Activated CD4-positive, CD25-positive, alpha-beta regulatory T cell (primary cell): Measurements from ENCODE around the gene CCDC169.
"Not testable (repeated sequence)": the region's sequence is repeated elsewhere in the genome, so short reads cannot be mapped to it uniquely, and the experiment has no call there.

Experiments
- DNase-seq, 4 experiments: peaks; one replicate each; lab custom pipeline; 2025; lab: John Stamatoyannopoulos, UW

The CCDC169 gene

DNA sequence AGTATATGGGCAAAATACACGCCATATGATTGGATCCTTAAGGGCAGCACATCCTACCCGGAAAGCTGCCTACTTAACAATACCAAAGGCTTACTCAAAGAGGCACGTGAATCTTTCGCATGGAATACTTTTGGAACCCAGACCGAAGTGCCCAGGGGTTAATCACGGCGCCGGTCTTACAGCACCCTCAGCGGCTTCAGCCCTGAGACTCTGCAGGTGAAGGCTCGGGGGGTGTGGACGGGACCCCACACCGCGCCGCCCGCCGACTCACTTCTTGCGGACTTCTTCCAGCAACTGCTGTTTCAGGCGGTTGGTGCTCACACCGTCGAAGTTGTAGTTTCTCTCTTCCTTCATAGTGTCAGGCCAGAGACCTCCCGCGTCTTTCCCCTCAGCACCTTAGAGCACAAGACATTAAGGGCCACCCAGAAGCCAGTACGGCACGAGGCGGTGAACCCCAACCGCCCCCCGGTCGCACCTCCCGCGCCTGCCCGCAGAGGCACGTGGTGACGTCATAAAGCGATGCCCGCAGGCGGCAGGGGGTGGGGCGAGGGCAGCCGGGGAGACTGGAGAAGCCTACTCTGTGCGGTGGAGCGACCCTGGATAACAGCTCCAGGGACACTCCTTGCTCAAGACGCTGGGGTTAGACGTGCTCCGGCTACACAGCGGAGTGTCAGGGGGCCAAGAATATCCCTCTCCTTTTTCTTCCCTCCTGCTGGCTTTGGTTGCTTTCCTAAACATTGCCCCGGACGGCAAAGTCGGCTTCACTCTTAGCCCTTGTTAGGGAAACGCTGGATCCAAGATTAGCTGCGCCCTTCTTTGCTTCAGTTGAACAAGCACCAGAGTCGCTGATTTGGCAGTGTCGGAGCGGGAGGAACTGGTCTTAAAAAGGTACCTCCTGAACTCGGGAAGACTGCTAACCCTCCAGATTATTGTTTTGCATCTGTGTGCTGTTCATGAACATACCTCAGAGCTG, at the start of gene CCDC169:
CCDC169 (minus strand) TSS at position 449 of the 973 bp plus-strand sequence; CDS start at position 354, 95 bp downstream.
- DNase-seq = peak; percentile 2 to 28 (median 10)

GRCh38 chr13:36346222-36347083, 48.8 kb upstream of the CCDC169 start, which contains the start of gene SPART:
Gene SPART (minus strand): TSS chr13:36346394. CDS start chr13:36335830, 10,564 bp downstream.
- DNase-seq = peak; percentile 60 to 76 (median 72)

DNA sequence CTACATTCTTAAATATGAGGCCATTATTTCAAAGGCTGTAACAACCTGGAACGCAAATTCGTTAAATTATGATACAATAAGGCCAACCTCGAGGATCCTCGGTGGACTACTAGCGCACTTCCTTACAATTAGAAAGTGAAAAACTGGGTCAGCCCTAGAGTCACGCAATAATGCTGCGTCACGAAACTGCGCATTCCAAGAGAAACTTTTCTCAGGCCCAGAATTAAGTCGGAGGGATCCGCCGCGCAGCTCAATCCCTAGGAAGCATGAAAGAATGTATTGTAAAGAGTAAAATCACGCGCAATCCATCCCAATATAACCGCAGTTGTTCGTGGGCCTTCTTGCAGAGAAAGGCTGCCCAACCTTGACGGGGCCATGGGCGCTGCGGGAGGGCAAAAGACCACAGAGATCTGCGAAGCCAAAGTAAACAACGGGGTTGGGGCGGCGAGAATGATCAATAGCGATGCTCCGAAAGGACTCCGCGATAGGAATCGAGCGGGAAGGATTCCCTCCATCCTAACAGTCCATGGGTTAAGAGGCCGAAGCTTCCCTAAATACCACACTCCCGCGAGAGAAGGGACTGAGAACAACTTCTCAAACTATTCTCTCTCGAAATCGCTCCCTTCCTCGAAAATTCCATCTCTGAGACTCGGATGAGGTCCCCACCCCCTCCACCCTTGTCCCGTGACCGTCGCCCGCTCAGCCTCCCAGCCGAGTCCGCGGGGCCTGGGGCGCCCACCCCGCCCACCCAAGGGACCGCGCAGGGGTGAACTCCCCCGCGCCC, 48.0 kb upstream of the CCDC169 start:
- DNase-seq = peak in 1 of 4 experiments; percentile 5

DNA sequence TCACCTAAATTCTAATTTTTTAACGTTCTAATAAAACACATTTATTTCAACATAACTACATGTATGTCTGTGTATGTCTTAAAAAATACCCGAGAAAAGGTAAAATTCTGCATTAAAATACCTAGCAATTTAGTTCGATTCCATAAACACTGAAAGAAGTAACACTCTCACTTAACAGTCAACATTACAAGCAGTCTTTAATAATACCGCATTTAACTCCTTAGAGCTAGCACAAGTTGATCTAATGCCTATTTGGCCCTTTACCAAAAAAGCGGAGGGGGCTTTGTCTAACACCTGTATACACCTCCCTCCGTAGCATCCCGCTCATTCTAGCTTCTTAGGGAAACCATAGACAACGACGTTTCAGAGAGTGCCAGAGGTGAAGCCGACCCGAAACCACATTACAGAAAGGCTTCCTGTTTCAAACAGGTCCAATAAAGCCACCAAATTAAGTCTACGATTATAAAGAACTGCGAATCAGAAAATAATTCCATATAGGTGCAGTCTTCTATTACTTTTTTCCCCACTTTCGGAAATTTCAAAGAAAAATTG, 47.3 kb upstream of the CCDC169 start:
- DNase-seq = no peak

- no peak for DNase-seq
Measured at GRCh38 chr13:36344173-36344572, 46.6 kb upstream of the CCDC169 start.

- no peak for DNase-seq
Measured at GRCh38 chr13:36343766-36344165, 46.2 kb upstream of the CCDC169 start.

DNA sequence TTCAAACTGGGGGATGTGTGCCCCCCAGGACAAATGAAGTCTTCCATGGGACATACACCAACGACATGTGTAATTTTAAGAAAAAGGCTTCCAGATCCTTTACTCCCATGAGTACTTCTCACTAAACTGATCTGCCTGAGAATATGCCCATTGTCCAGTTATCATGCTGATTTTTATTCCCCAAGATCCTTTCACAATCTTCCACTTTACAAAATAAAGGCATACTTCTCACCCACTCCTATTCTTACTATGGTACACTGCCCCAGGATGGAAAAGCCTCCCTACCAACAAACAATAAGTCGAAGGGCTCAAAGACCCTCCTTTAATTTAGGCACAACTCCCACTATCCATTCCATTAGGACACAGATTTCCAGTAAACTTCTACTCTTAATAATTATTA, 45.1 kb upstream of the CCDC169 start:
- DNase-seq = no peak

GRCh38 chr13:36341718-36342117, 44.1 kb upstream of the CCDC169 start:
- no peak for DNase-seq

DNA sequence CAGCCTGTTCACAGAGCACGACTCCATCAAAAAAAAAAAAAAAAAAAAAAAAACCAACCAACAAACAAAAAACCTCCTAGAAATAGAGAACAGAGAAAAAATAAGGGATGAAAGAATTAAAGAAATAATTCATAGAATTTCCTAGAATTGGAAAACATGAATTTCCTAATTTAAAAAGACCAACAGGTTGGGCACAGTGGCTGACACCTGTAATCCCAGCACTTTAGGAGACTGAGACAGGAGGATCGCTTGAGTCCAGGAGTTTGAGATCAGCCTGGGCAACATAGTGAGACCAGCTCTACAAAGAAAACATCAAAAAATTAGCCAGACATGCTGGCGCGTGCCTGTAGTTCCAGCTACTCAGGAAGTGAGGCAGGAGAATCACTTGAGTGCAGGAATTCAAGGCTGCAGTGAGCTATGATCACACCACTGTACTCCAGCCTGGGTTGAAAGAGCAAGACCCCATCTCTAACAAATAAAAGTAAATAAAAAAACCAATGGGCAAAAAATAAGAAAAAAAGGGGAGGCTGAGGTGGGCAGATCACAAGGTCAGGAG, 42.1 kb upstream of the CCDC169 start:
- no peak for DNase-seq

DNA sequence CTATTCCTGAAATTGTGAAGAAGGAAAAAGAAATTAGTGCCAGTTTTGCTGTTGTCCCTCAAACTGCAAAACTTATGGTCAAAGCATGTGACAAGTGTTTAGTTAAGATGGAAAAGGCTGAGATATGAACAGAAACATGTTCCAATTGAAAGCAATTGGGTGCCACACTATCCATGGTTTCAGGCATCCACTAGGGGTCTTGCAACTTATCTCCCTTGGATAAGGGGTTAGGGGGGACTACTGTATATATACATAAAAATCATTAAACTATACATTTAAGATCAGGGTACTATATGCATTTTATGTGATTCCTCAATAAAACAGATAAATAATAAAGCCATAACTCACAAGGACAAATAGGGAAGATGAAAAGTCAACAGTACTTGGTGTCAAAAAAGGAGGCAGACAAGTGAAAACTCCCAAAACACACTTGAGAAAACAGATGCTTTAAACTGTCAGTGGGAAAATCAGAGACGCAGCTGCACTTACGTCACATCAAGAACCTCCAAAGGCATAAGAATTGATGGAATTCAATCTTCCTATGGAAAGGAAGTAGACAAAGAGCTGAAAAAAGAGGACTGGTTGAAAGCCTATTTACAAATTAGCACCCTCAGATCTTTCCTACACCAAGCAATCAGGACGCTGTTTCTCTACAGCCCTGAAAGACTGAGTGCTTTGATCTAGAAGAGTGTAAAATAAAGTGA, 40.5 kb upstream of the CCDC169 start:
- no peak for DNase-seq

GRCh38 chr13:36332986-36333385, 35.4 kb upstream of the CCDC169 start:
- DNase-seq = no peak

DNA sequence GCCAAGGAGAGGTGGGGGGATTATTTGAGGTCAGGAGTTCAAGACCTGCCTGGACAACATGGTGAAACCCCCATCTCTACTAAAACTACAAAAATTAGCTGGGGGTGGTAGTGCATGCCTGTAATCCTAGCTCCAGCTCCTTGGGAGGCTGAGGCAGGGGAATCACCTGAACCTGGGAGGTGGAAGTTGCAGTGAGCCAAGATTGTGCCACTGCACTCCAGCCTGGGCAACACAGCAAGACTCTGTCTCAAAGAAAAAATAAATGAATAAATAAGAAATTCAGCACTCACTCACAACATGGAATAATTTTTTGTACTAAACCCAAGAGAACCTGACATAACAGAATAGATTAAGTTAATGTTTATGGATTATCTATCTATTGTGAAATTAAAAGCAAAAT, 34.6 kb upstream of the CCDC169 start:
- DNase-seq = not testable (repeated sequence)

DNA sequence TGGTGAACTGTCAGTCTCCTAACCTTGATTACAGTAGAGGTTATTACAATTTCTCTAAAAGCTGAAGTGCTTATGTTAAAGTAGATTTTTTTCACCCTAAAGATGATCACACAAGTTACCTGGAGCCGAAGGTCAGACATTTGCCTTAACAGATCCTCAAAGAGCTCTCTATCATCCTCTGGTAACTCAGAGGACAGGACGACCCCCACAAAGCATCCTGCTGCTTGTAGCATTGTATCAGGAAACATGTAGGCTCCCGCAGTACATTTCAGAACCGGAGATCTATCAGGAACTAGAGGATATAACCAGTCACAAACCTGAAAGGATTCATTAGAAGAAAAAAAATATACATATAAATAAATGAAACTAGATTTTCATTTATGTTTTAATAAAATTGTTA, 33.7 kb upstream of the CCDC169 start:
- DNase-seq = no peak

- no peak for DNase-seq
Measured at GRCh38 chr13:36329361-36329760, 31.7 kb upstream of the CCDC169 start.

DNA sequence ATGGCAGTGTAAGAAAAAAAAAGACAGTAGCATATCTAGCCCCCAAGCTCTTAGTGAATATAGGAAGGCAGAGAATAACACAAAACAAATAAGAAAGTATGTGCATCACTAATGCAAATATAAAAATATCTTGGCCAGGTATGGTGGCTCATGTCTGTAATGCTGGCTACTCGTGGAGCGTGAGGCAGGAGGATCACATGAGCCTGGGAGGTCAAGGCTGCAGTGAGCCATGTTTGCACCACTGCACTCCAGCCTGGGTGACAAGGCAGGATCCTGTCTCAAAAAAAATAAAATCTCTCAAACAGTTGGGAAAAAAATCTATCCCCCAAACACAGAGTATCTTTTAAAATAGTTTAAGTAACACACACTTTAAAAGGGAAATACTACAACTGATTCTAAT, 31.2 kb upstream of the CCDC169 start:
- no peak for DNase-seq

GRCh38 chr13:36325912-36326311, 28.3 kb upstream of the CCDC169 start:
- DNase-seq = no peak

GRCh38 chr13:36324881-36325280, 27.3 kb upstream of the CCDC169 start:
- not testable (repeated sequence) for DNase-seq

DNA sequence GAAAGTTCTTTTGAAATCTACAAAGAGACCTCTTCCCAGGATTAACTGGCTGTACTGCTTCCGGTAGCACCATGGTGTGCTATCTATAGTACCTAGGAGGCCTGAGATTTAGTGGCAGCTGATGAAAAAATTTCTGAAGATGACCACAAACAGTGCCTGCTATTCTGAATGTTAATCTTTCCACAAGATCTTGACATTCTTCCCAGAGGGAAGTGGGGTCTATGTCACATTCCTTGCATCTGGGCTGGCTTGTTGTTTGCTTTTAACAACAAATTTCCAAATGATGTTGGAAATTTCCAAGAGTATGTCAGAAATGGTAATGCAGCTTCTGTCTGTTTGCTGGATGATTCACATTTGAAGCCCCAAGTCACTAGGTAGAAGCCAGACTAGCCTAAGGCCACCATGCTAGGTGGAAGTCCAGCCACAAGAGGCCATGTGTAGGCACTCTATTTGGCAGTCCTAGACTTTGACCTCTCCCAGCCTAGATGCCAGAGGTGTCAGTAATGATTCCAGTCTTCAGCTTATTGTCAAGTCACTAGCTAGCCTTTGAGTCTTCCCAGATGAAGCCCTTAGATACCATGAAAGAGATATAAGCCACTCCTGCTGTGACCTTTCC, 26.4 kb upstream of the CCDC169 start:
- no peak for DNase-seq

DNA sequence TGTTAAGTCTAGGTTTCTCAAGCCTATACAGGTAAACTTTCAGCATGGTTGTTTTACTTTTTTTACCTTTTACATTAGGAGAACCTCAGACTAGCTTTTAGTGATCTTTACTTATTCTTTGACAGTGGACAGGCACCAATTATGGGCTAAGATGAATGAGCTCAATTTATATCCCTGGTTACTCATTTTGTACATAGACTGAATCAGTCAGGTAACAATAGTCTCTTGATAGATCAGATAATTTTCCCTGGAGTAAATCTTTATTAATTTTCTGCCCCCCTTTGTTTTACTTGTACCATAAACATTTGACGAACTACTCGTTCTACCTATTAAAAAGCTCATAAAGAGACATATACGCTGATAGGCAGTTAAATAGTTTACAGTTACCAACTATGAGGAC, 25.8 kb upstream of the CCDC169 start:
- DNase-seq = no peak

GRCh38 chr13:36319793-36320192, 22.2 kb upstream of the CCDC169 start:
- DNase-seq = not testable (repeated sequence)
